ENCODE measurements around the gene HECA.

Gene HECA

DNA sequence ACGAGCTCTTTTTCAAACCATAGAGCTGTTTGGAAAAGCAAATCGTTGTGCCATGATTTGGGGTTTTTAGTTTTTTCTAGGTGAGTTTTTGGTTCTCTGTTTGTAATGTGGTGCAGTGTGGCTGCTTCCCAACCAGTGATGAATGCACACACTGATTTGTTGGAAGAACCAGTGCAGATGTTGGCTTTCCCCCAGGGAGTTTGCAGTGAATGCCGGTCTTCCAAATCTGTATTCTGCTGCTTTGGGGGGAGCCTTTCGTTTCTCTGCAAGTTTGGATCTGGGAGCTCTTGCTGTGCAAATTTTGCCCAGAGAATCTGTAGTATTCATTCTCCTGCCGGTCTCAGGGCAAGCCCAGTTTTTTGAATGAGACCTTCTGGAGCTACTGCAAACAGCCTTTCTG, 14.5 kb downstream of the HECA start:
- CTCF ChIA-PET = interaction anchor here (1.1 kb wide), 1 partner anchor 12 kb away, joined by 3 read pairs; no protein-coding TSS in a partner anchor

DNA sequence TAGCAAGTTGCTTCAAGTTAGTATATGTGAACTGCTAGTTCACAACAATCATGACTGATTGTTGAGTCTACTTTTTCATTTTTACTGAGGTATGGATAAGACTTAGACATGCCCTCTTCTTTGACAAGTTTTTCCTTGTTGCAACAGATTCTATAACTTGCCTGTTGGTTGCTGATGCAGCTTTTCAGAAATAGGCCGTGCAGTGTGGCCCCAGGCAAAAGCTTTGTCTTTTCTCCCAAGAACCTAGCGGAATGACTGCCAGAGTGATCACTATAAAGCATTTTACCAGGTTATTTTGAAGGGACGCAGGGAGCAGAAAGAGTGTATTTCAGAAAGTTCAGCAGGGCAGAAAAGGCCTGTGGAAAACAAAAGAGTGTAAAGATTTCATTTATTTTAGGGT, 16.0 kb downstream of the HECA start:
- no peak for DNase-seq (ENCODE audit: low read depth, low spot score)
- H3K4me3 ChIP-seq (ENCODE audit: low read depth, low read length) = no peak overlapping the region
- ChIA-PET POLR2A (no interaction called here), CTCF (no interaction called here)
- TF ChIP-seq, protein P1, sequence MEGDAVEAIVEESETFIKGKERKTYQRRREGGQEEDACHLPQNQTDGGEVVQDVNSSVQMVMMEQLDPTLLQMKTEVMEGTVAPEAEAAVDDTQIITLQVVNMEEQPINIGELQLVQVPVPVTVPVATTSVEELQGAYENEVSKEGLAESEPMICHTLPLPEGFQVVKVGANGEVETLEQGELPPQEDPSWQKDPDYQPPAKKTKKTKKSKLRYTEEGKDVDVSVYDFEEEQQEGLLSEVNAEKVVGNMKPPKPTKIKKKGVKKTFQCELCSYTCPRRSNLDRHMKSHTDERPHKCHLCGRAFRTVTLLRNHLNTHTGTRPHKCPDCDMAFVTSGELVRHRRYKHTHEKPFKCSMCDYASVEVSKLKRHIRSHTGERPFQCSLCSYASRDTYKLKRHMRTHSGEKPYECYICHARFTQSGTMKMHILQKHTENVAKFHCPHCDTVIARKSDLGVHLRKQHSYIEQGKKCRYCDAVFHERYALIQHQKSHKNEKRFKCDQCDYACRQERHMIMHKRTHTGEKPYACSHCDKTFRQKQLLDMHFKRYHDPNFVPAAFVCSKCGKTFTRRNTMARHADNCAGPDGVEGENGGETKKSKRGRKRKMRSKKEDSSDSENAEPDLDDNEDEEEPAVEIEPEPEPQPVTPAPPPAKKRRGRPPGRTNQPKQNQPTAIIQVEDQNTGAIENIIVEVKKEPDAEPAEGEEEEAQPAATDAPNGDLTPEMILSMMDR (IDR thresholded peaks at IDR 0.05; ENCODE audit: insufficient read depth, low read length, missing control alignments) = no peak

More for the DNA sequence above, 14.5 kb downstream of the HECA start:
- no peak for DNase-seq (ENCODE audit: low read depth, low spot score)
- POLR2A ChIA-PET = no interaction called here
- TF ChIP-seq, protein P1 (IDR thresholded peaks at IDR 0.05; ENCODE audit: insufficient read depth, low read length, missing control alignments) = no peak
- no peak overlapping the region for H3K4me3 ChIP-seq (ENCODE audit: low read depth, low read length)

DNA sequence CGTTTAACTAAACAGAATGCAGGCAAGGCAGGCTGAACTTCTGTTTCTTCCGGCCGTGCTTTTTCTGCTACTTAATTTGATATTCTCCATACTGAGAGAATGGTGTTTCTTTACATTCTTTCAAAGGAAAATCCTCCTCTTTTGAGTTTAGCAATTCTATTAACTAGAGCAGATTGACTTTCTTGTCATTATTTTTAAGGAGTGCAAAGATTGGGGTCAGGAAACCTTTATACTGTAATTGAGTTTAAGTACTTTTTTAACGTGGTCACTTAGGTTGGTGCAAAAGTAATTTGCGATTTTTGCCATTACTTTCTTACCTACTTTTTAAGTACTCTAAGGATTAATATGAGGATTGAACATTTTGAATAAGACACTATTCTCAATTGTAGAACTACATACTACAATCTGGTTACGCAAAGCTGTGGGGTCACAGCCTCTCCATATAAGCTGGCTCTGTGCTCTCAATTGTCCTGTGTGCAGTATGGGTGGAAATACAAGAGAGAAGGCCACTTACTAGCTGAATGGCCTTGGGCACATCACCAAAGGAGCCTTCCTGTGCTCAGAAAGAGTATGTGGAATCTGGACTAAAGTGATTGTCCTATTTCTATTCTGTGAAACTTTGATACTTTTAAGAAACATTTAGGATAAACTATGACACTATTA, 16.7 kb downstream of the HECA start:
- TF ChIP-seq, protein P1 (IDR thresholded peaks at IDR 0.05; ENCODE audit: insufficient read depth, low read length, missing control alignments) = no peak
- CTCF ChIA-PET = no interaction called here
- no peak for DNase-seq (ENCODE audit: low read depth, low spot score)
- H3K4me3 ChIP-seq (ENCODE audit: low read depth, low read length) = no peak overlapping the region
- POLR2A ChIA-PET = no interaction called here

DNA sequence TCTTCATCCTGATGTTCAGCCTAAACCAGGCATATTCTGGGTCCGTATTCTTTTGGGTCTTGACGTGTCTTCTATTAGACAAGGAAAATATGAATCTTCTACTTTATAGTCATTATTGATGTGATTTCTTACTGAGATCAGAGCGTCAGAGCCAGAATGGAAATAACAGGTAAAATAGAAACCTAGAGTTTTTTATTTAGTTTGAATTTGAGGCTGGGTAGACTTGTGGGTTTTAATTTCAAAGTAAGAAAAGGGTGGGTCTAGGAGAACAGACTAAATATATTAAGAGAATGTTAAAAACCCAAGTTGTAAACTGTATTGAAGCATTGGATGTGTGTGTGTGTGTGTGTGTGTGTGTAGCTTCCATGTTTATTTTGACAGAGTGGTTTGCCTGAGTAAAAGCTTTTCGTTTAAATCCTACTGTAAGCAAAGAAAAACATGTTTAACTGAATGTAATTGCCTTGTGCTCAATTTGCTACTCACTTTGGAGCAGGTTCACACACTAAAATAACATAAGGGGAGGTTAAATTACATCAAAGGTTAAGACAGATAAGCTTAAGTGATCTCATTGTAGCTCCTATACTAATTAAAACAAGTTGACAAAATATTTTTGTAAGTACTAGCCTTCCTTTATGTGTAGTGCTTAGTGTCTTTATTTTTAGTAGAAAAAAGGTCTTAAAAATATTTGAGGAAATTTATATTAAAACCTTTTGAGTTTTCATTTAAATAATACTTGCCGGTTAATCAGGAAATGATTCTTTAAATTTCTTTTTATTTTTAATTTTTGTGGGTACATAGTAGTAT, 17.4 kb downstream of the HECA start:
- DNase-seq (ENCODE audit: low read depth, low spot score) = no peak
- ChIA-PET CTCF (interaction anchor here (1.4 kb wide), 1 partner anchor 336 kb away, joined by 4 read pairs; no protein-coding TSS in a partner anchor), POLR2A (no interaction called here)
- no peak overlapping the region for H3K4me3 ChIP-seq (ENCODE audit: low read depth, low read length)
- TF ChIP-seq, protein P1 (IDR thresholded peaks at IDR 0.05; ENCODE audit: insufficient read depth, low read length, missing control alignments) = no peak

DNA sequence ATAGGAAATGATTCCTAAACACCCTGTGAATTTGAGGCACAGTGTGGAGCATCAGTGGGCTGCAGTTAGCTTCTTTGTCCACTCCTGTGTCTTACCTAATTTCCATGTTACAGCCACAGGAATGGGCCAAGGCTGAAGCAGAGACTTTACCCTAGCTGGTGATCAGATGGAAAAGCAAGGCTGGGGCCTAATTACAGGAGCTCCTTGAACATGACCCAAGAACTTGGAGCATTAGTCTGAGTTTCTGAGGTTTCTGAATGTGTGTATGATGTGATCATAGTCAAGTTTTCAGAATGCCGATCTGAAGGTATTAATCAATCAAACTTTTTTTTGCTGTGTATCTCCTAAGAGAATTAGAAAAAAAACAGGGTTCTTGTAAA, 18.0 kb downstream of the HECA start:
- POLR2A ChIA-PET = no interaction called here
- TF ChIP-seq, protein P1 (IDR thresholded peaks at IDR 0.05; ENCODE audit: insufficient read depth, low read length, missing control alignments) = no peak
- CTCF ChIA-PET = interaction anchor here (1.4 kb wide), 1 partner anchor 337 kb away, joined by 4 read pairs; no protein-coding TSS in a partner anchor
- DNase-seq (ENCODE audit: low read depth, low spot score) = no peak
- H3K4me3 ChIP-seq (ENCODE audit: low read depth, low read length) = no peak overlapping the region

DNA sequence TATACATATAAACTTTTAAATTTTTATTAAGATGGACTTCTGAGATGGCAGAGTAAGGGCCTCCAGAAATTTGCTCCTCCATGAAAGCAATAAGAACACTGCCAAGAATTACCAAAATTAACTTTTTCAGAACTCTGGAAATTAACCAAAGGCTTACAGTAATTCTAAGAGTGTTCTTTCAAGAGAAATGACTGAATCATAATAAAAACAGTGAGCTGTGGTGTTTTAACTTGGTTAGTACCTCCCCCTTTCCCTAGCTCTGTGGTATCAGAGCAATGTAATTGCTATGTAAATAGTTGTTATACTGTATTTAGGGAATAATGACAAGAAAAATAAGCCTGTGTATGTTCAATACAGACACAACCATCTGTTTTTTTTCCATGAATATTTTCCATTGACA, 19.0 kb downstream of the HECA start:
- TF ChIP-seq, protein P1 (IDR thresholded peaks at IDR 0.05; ENCODE audit: insufficient read depth, low read length, missing control alignments) = no peak
- no peak overlapping the region for H3K4me3 ChIP-seq (ENCODE audit: low read depth, low read length)
- DNase-seq (ENCODE audit: low read depth, low spot score) = peak; percentile 59
- ChIA-PET POLR2A (interaction anchor here (0.6 kb wide), 1 partner anchor 179 kb away, joined by 3 read pairs; no protein-coding TSS in a partner anchor), CTCF (interaction anchor here (1.0 kb wide), 1 partner anchor 10 kb away, joined by 3 read pairs; no protein-coding TSS in a partner anchor)
